DMS 273 treated with DMSO at 0.1 percent for 48 hours (cell line): ENCODE data around the gene ERICH4.
"Not testable (repeated sequence)": the region's sequence is repeated elsewhere in the genome, so short reads cannot be mapped to it uniquely, and the experiment has no call there.

Experiments used
- DNase-seq: peaks from one replicate; lab custom pipeline; 2025; lab: John Stamatoyannopoulos, UW

The ERICH4 gene

DNA sequence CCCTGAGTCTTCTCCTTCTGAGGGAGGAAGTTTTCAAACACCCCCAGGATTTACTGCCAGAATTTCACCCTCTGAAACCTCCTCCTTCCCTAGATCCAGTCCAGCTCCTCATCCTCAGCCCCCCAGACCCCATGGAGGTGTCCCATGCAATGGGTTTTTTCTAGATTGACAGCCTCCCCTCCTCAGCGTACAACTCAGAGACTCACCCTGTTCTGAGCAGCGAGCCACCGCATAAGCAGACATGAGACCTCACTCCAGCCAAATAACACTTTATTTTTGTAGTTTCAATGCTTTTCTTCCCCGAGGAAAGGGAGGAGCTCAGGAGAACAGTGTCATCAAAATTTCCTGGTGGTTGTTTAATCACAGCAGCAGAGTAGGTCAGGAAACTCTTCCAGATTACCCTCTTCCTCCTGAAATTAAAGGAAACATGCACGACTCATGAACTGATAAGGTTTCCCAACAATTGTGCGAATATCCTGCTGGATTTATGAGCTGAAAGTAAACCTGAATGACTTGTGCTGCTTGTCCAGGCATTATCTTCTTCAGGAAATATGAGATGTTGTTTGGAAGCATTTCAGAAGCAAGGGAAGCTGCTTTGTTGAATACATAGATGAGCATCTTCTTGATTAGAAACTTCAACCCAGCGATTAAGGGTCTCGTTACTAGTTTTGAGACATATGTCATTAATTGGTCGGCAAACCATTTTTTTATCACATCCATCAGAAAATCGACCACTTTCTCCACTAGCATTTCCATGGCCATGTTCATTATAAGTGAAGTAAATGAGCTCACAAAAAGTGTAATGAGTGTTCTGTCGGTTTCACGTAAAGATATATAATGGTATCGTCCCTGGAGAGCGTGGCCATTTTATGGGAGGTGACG, 36.2 kb downstream of the ERICH4 start:
- no peak for DNase-seq

DNA sequence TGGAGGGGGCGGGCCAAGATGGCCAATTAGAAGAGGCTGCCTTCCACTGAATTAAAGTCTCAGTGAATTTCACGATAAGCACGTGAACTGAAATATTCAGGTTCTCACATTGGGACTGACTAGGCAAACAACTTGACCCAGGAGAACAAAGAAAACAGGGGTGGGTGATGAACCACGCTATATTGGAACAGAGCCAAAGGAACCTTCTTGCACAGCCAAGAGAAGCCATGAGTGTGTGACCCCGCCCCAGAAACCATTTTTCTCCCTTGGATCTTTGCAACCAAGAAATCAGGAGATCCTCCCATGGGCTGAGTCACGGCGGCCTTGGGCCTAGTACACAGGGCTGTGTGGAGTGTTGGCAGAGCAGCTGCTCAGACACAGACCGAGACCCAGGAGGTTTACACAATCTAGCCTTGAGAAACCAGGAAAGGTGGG, 36.8 kb downstream of the ERICH4 start:
- DNase-seq: no peak

DNA sequence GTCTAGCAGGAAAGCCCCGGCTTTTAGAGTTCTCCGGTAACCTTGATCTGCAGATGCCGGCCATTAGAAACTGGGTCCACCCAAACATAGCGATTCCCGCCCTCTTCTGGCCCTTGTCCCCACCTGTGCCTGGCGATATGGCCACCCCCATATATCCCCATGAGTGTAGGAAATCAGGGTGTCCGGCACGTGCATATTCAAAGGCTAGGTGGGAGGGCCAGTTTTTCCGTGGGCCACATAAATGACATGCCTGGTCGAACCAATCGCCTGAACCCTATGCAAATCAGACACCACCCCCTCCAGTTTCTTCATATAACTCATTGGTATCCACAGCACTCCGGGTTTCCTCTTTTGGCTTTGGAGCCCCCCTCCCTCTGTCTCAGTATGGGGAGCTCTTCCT, 37.4 kb downstream of the ERICH4 start:
- no peak for DNase-seq

DNA sequence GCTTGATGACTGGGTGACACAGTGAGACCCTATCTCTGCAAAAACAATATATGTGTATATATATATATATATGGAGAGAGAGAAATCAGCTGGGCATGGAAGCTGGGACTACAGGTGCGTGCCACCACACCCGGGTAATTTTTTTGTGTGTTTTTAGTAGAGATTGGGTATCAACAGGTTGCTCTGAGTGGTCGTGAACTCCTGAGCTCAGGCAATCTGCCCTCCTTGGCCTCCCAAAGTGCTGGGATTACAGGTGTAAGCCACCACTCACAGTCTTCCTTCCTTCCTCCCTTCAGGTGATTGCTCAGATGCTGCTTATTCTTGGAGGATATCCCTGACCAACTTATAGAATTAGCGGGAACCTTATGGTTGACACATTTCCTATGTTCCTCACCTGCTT, 41.9 kb downstream of the ERICH4 start:
- no peak for DNase-seq

DNA sequence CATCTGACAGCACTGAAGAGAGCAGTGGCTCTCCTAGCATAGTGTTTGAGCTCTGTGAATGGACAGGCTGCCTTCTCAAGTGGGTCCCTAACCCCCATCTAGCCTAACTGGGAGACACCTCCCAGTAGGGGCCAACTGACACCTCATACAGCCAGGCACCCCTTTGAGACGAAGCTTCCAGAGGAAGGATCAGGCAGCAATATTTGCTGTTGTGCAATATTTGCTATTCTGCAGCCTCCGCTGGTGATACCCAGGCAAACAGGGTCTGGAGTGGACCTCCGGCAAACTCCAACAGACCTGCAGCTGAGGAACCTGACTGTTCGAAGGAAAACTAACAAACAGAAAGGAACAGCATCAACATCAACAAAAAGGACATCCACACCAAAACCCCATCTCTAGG, 44.0 kb downstream of the ERICH4 start:
- not testable (repeated sequence) for DNase-seq

DNA sequence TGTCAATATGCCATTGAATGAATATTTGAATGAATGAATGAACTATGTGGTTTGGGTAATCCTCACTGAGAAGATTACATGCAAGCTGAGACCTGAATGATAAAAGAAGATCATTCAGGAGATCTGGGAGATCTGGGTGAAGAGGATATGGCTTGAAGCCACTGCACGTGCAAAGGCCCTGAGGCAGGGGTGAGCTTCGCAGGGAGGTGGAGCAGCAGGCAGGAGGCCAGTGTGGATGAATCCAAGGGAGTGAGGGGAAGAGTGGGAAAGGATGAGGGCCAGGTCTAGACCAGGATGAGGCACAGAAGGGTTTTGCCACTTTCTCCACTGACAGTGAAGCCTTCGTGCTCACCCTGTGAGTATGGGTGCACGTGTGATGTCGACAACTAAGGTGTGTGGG, 49.9 kb downstream of the ERICH4 start:
- DNase-seq: no peak
